Keratinocyte (primary cell): ENCODE data around the gene DPEP2. TPM values are rescaled to one million over a fixed set of nuclear protein-coding genes. Genes with fewer than 3 reads are reported as not detected.

Experiments used
- DNase-seq: peaks from one replicate; pipeline ENCODE4 v3.0.0-alpha.2; 2011; ENCODE audit warnings: low read depth, missing footprints, low spot score
- FAIRE-seq: peaks from 2 replicates; lab custom pipeline; 2011; peaks lifted over from hg19 to GRCh38; lab: Jason Lieb, UNC
- H2AFZ ChIP-seq: 2 replicates; pipeline ENCODE4 v1.6.0; 2012; ENCODE audit warnings: low read length, control low read depth, inconsistent platforms; ENCODE audit not compliant: control insufficient read depth
- H3K27ac ChIP-seq: 2 replicates; pipeline ENCODE4 v1.5.1; 2011; ENCODE audit warnings: low read length; ENCODE audit not compliant: control insufficient read depth, insufficient read depth
- H3K27me3 ChIP-seq: 3 replicates; pipeline ENCODE4 v1.6.0; 2011; ENCODE audit warnings: low read length; ENCODE audit not compliant: control insufficient read depth, insufficient read depth; ENCODE audit errors: extremely low read depth
- H3K36me3 ChIP-seq, 2 experiments: 2 replicates in 1 of 2; 3 replicates in 1 of 2; pipeline ENCODE4 v1.5.1; 2011; ENCODE audit warnings: low read length in 2 of 2, mild to moderate bottlenecking in 1 of 2; ENCODE audit not compliant: control insufficient read depth in 2 of 2, insufficient read depth in 2 of 2; ENCODE audit errors: extremely low read depth in 1 of 2
- H3K4me1 ChIP-seq: 3 replicates; pipeline ENCODE4 v1.5.1; 2011; ENCODE audit warnings: low read length; ENCODE audit not compliant: control insufficient read depth, insufficient read depth; ENCODE audit errors: extremely low read depth
- H3K4me2 ChIP-seq: 3 replicates; pipeline ENCODE4 v1.6.0; 2011; ENCODE audit warnings: low read depth, low read length; ENCODE audit not compliant: control insufficient read depth, insufficient read depth; ENCODE audit errors: extremely low read depth
- H3K4me3 ChIP-seq, 3 experiments: fragments of 200-600 bp in 1 of 3; sonication (generic) in 1 of 3; 2 replicates in 2 of 3; 3 replicates in 1 of 3; pipeline ENCODE4 v1.5.1; 2011 to 2016; ENCODE audit warnings: low read length in 3 of 3, mild to moderate bottlenecking in 3 of 3, control low read depth in 2 of 3, inconsistent platforms in 1 of 3, low read depth in 1 of 3, mixed read lengths in 1 of 3, mixed run types in 1 of 3, moderate library complexity in 1 of 3; ENCODE audit not compliant: control insufficient read depth in 2 of 3, insufficient read depth in 2 of 3; ENCODE audit errors: extremely low read depth in 1 of 3
- H3K79me2 ChIP-seq: 2 replicates; pipeline ENCODE4 v1.6.0; 2012; ENCODE audit warnings: low read length; ENCODE audit not compliant: control insufficient read depth, insufficient read depth
- H3K9ac ChIP-seq: 3 replicates; pipeline ENCODE4 v1.6.0; 2011; ENCODE audit warnings: low read length; ENCODE audit not compliant: control insufficient read depth, insufficient read depth; ENCODE audit errors: extremely low read depth
- H3K9me1 ChIP-seq: 3 replicates; pipeline ENCODE4 v1.6.0; 2011; ENCODE audit warnings: low read length; ENCODE audit not compliant: control insufficient read depth, insufficient read depth; ENCODE audit errors: extremely low read depth
- H3K9me3 ChIP-seq: 2 replicates; pipeline ENCODE4 v1.5.1; 2012; ENCODE audit warnings: low read depth, low read length; ENCODE audit not compliant: control insufficient read depth
- H4K20me1 ChIP-seq: 3 replicates; pipeline ENCODE4 v1.6.0; 2011; ENCODE audit warnings: low read length; ENCODE audit not compliant: control insufficient read depth, insufficient read depth; ENCODE audit errors: extremely low read depth
- EZH2 ChIP-seq: IDR thresholded peaks from one replicate; pipeline ENCODE4 v1.6.1; 2012; ENCODE audit warnings: inconsistent platforms, mild to moderate bottlenecking, low read length, moderate library complexity
- dilution Hi-C: fragments of 300-500 bp; cut with MboI; formaldehyde crosslinking; loops from one replicate; pipeline ENCODE4 v1.7.0; 2020; ENCODE audit warnings: low sequenced_read_pairs; ENCODE audit not compliant: extremely low pct_ligation_motif_present
- polyA plus RNA-seq, 5 experiments: library from polyadenylated mRNA; depleted of rRNA in 3 of 5; stranded (reverse) in 3 of 5; stranded (forward) in 1 of 5; unstranded in 1 of 5; fragments of >200 nt; gene quantifications; 1 replicate in 1 of 5; 2 replicates in 3 of 5; 3 replicates in 1 of 5; pipeline versions ENCODE4 v1.2.1 to v1.2.3, GENCODE V29; 2011 to 2012; ENCODE audit warnings: missing spikeins in 2 of 5, low read depth in 1 of 5, low replicate concordance in 1 of 5
- TF ChIP-seq, protein P1 (sequence below), 3 experiments: IDR thresholded peaks in 1 of 3; conservative IDR thresholded peaks in 1 of 3; optimal IDR thresholded peaks in 1 of 3; 2 replicates in 2 of 3; 3 replicates in 1 of 3; pipeline versions ENCODE3 to v1.5.1; 2011; ENCODE audit warnings: low read length in 3 of 3, mild to moderate bottlenecking in 3 of 3, moderate library complexity in 2 of 3, control low read depth in 1 of 3, inconsistent platforms in 1 of 3; ENCODE audit not compliant: insufficient read depth in 2 of 3; ENCODE audit errors: extremely low read depth in 1 of 3

The DPEP2 gene
- polyA plus RNA-seq, 1 donor (not counting 4 experiments of a cell fraction or from before 2014, with no cell fraction given) = not detected

DNA sequence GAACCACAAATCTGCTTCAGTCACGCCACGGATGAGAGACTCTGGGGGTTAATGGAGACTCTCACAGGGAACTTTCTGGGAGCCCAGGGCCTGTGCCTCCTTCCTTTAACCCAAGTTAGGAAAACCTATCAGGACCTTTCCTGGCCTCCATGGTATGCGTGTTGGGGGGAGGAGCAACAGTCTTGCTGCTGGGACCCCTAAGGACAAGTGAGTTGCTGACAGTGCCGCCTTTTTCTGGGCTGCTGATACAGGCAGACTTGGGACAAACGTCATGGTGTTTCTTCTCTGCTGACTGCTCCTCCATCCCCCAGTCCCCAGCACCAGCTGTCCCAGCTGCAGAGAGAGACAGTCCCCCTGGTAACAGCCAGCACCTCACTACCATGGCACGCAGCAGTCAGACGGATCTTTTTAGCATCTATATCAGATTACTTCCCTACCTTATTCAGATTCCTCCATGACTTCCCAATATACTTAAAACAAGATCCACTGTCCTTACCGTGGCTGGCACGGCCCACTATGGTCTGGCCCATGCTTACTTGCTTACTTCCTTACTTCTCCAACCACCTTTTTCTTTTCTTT, 10.0 kb upstream of the DPEP2 start:
- dilution Hi-C loops = no loop called here
- Histone ChIP-seq H3K4me2 (no peak overlapping the region), H3K27me3 (no peaks in the 10 kb centered on the region), H3K79me2 (no peaks in the 10 kb centered on the region), H4K20me1 (no peaks in the 10 kb centered on the region), H3K9me3 (no peaks in the 10 kb centered on the region), H3K27ac (no peak overlapping the region), H2AFZ (no peak overlapping the region), H3K4me1 (peaks cover 30% of the 10 kb centered on the region), H3K36me3 (no peaks in the 10 kb centered on the region), H3K9me1 (no peaks in the 10 kb centered on the region), H3K4me3 (no peak overlapping the region), H3K9ac (no peak overlapping the region)
- DNase-seq (no peak), FAIRE-seq (no peak)
- TF ChIP-seq, protein P1, sequence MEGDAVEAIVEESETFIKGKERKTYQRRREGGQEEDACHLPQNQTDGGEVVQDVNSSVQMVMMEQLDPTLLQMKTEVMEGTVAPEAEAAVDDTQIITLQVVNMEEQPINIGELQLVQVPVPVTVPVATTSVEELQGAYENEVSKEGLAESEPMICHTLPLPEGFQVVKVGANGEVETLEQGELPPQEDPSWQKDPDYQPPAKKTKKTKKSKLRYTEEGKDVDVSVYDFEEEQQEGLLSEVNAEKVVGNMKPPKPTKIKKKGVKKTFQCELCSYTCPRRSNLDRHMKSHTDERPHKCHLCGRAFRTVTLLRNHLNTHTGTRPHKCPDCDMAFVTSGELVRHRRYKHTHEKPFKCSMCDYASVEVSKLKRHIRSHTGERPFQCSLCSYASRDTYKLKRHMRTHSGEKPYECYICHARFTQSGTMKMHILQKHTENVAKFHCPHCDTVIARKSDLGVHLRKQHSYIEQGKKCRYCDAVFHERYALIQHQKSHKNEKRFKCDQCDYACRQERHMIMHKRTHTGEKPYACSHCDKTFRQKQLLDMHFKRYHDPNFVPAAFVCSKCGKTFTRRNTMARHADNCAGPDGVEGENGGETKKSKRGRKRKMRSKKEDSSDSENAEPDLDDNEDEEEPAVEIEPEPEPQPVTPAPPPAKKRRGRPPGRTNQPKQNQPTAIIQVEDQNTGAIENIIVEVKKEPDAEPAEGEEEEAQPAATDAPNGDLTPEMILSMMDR (optimal IDR thresholded peaks at IDR 0.05 in 1 of 3, IDR thresholded peaks at IDR 0.05 in 1 of 3, conservative IDR thresholded peaks at IDR 0.05 in 1 of 3; ENCODE audit: extremely low read depth in 1 of 3, insufficient read depth in 2 of 3, low read length in 3 of 3) = no peak
- no peak for TF ChIP-seq EZH2

DNA sequence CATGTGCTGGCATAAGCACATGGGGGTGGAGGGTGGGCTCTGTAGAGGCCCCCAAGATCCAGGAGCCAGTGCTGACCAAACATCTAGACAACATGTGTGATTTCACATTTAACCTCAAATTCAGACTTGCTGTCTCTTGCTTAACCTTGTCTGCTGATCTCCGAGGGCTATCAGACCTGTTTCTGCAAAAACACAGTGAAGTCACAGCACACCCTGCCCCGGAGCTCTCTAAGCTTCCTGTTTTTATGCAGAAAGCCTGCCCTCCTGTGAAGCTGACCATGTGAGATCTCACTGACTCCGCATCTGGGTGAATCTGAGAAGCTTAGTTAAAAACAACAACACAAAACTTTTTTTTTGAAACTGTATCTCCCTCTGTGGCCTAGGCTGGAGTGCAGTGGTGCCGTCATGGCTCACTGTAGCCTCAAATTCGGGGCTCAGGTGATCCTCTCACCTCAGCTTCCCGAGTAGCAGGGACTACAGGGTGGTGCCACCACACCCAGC, 6.6 kb upstream of the DPEP2 start:
- DNase-seq (no peak), FAIRE-seq (peak; percentile 83)

More for the DNA sequence above, 6.6 kb upstream of the DPEP2 start:
- H3K9me1 ChIP-seq = no peaks in the 10 kb centered on the region
- TF ChIP-seq EZH2 = no peak
- TF ChIP-seq, protein P1 (optimal IDR thresholded peaks at IDR 0.05 in 1 of 3, IDR thresholded peaks at IDR 0.05 in 1 of 3, conservative IDR thresholded peaks at IDR 0.05 in 1 of 3; ENCODE audit: extremely low read depth in 1 of 3, insufficient read depth in 2 of 3, low read length in 3 of 3) = no peak
- no peaks in the 10 kb centered on the region for H3K9me3 ChIP-seq
- H3K27me3 ChIP-seq = no peaks in the 10 kb centered on the region
- H3K9ac ChIP-seq = peak overlapping the region; percentile 69
- peak overlapping the region; percentile 71 for H3K4me2 ChIP-seq
- H3K36me3 ChIP-seq = no peaks in the 10 kb centered on the region
- peaks cover 21% of the 10 kb centered on the region for H3K4me1 ChIP-seq
- H3K79me2 ChIP-seq = no peaks in the 10 kb centered on the region
- H3K4me3 ChIP-seq = peak overlapping the region in 1 of 3 experiments; percentile 34
- H3K27ac ChIP-seq = peak overlapping the region; percentile 88
- no peaks in the 10 kb centered on the region for H4K20me1 ChIP-seq
- dilution Hi-C loops = no loop called here
- H2AFZ ChIP-seq = peak overlapping the region; percentile 90
